CD4-positive, alpha-beta memory T cell (primary cell): Measurements from ENCODE around the gene JDP2. TPM values are rescaled to one million over a fixed set of nuclear protein-coding genes. Genes with fewer than 3 reads are reported as not detected.

ENCODE experiments used
- CTCF ChIA-PET: fragments of 350-600 bp; sonication (Branson Sonifier 250); formaldehyde crosslinking; loops from one replicate; lab custom pipeline; 2021; ENCODE audit warnings: inconsistent platforms; ENCODE audit not compliant: partially characterized antibody; lab: Charles Lee
- POLR2A ChIA-PET: fragments of 350-600 bp; sonication (Branson Sonifier 250); formaldehyde crosslinking; loops from one replicate; lab custom pipeline; 2021; ENCODE audit not compliant: partially characterized antibody; lab: Charles Lee
- DNase-seq, 5 donors: peaks; one replicate each; pipeline versions ENCODE4 v3.0.0 to v3.0.0-alpha.2; 2020 to 2022; ENCODE audit warnings: mixed read lengths in 1 of 5
- H3K27ac ChIP-seq: one replicate; pipeline ENCODE4 v1.7.0; 2013; ENCODE audit warnings: low read depth, low read length
- H3K27me3 ChIP-seq: 2 replicates; pipeline ENCODE4 v1.7.0; 2013; ENCODE audit warnings: mild to moderate bottlenecking, low read length, moderate library complexity; ENCODE audit not compliant: insufficient read depth
- H3K36me3 ChIP-seq: 2 replicates; pipeline ENCODE4 v1.7.0; 2013; ENCODE audit warnings: mild to moderate bottlenecking, low read length, moderate library complexity; ENCODE audit not compliant: insufficient read depth
- H3K4me1 ChIP-seq: 2 replicates; pipeline ENCODE4 v1.7.0; 2013; ENCODE audit warnings: mild to moderate bottlenecking, low read length, moderate library complexity; ENCODE audit not compliant: insufficient read depth
- H3K4me3 ChIP-seq, 2 donors: one replicate each; pipeline ENCODE4 v1.7.0; 2013; ENCODE audit warnings: low read length in 2 of 2, mild to moderate bottlenecking in 1 of 2
- H3K9me3 ChIP-seq, 2 donors: one replicate each; pipeline ENCODE4 v1.7.0; 2013; ENCODE audit warnings: low read length in 2 of 2, control low read depth in 1 of 2; ENCODE audit not compliant: control insufficient read depth in 1 of 2
- H3K27ac Mint-ChIP-seq, 7 donors: one replicate each; pipeline ENCODE4 v1.8.0; 2020 to 2021; ENCODE audit warnings: mixed read lengths in 7 of 7, mild to moderate bottlenecking in 6 of 7, inconsistent platforms in 3 of 7, moderate library complexity in 3 of 7
- H3K27me3 Mint-ChIP-seq, 2 donors: one replicate each; pipeline ENCODE4 v1.8.0; 2020 to 2021; ENCODE audit warnings: mixed read lengths in 2 of 2
- H3K36me3 Mint-ChIP-seq, 2 donors: one replicate each; pipeline ENCODE4 v1.8.0; 2020 to 2021; ENCODE audit warnings: mixed read lengths in 2 of 2, inconsistent platforms in 1 of 2, mild to moderate bottlenecking in 1 of 2
- H3K4me1 Mint-ChIP-seq, 4 donors: one replicate each; pipeline ENCODE4 v1.8.0; 2020 to 2021; ENCODE audit warnings: mixed read lengths in 4 of 4, mild to moderate bottlenecking in 1 of 4
- H3K4me3 Mint-ChIP-seq, 8 donors: one replicate each; pipeline ENCODE4 v1.8.0; 2020 to 2021; ENCODE audit warnings: mixed read lengths in 8 of 8, mild to moderate bottlenecking in 7 of 8, moderate library complexity in 6 of 8, inconsistent platforms in 3 of 8
- H3K9me3 Mint-ChIP-seq, 8 donors: one replicate each; pipeline ENCODE4 v1.8.0; 2020 to 2021; ENCODE audit warnings: mixed read lengths in 8 of 8, mild to moderate bottlenecking in 5 of 8, inconsistent platforms in 3 of 8, moderate library complexity in 1 of 8
- intact Hi-C: fragments of 100-400 bp; cut with micrococcal nuclease; formaldehyde crosslinking; loops from one replicate; pipeline ENCODE4 v1.15.1; 2023
- polyA plus RNA-seq, 2 donors: library from polyadenylated mRNA; unstranded; fragments of 300-500 nt; fragmentation: Illumina TruSeq; gene quantifications; one replicate each; pipeline ENCODE4 v1.2.3, GENCODE V29; 2021
- total RNA-seq, 2 experiments: library from RNA; stranded (reverse); gene quantifications; one replicate each; pipeline ENCODE4 v1.2.3, GENCODE V29; 2021

JDP2 gene
- total and polyA plus RNA-seq, 4 experiments from 2014 or later: 0.20 to 0.79 (median 0.78) TPM; not detected in 1

- no peaks in the 10 kb centered on the region for H3K9me3 ChIP-seq
- no peaks in the 10 kb centered on the region for H3K27me3 ChIP-seq
- H3K9me3 Mint-ChIP-seq: no peaks in the 10 kb centered on the region
- no peak overlapping the region for H3K27ac ChIP-seq
- H3K27ac Mint-ChIP-seq: peak overlapping the region in 1 of 7 donors; percentile 33
- CTCF ChIA-PET: interaction anchor here (1.3 to 7.6 kb wide), 6 partner anchors 10 to 179 kb away, joined by 3 to 121 read pairs (median 12); no protein-coding TSS in a partner anchor
- no peak overlapping the region for H3K4me3 Mint-ChIP-seq
- intact Hi-C loops: no loop called here
- POLR2A ChIA-PET: interaction anchor here (1.6 kb wide), 1 partner anchor 359 kb away, joined by 5 read pairs; the partner anchor contains the start of gene NEK9
- DNase-seq: no peak
- H3K4me1 Mint-ChIP-seq: peaks cover 8 to 20% (median 15%) of the 10 kb centered on the region in 4 donors
- H3K36me3 Mint-ChIP-seq: no peaks in the 10 kb centered on the region
- H3K36me3 ChIP-seq: no peaks in the 10 kb centered on the region
- H3K27me3 Mint-ChIP-seq: no peaks in the 10 kb centered on the region
- H3K4me1 ChIP-seq: peaks cover 14% of the 10 kb centered on the region
- H3K4me3 ChIP-seq: no peak overlapping the region
Measured at GRCh38 chr14:75486318-75486717, 58.5 kb downstream of the JDP2 start.

GRCh38 chr14:75487155-75487671, 59.4 kb downstream of the JDP2 start:
- no peak overlapping the region for H3K4me3 ChIP-seq
- Mint-ChIP-seq H3K36me3 (no peaks in the 10 kb centered on the region), H3K27ac (peak overlapping the region in 2 of 7 donors; percentile 33 to 57), H3K4me1 (peaks cover 8 to 20% (median 15%) of the 10 kb centered on the region in 4 donors), H3K4me3 (peak overlapping the region in 3 of 8 donors; percentile 11 to 59 (median 32)), H3K27me3 (no peaks in the 10 kb centered on the region), H3K9me3 (no peaks in the 10 kb centered on the region)
- CTCF ChIA-PET: interaction anchor here (0.6 to 7.6 kb wide), 14 partner anchors 9 to 190 kb away, joined by 3 to 121 read pairs (median 4); partner anchors contain the start of gene BATF
- H3K9me3 ChIP-seq: no peaks in the 10 kb centered on the region
- no peak overlapping the region for H3K27ac ChIP-seq
- H3K36me3 ChIP-seq: no peaks in the 10 kb centered on the region
- intact Hi-C loops: no loop called here
- POLR2A ChIA-PET: interaction anchor here (1.6 to 2.7 kb wide), 2 partner anchors 28 to 360 kb away, joined by 5 to 10 read pairs; partner anchors contain the start of gene NEK9
- H3K4me1 ChIP-seq: peaks cover 14% of the 10 kb centered on the region
- peak; percentile 6 to 50 (median 16) for DNase-seq
- H3K27me3 ChIP-seq: no peaks in the 10 kb centered on the region

- Mint-ChIP-seq H3K9me3 (no peaks in the 10 kb centered on the region), H3K27ac (no peak overlapping the region), H3K4me1 (peaks cover 11 to 26% (median 18%) of the 10 kb centered on the region in 4 donors), H3K36me3 (no peaks in the 10 kb centered on the region), H3K27me3 (no peaks in the 10 kb centered on the region), H3K4me3 (peak overlapping the region in 4 of 8 donors; percentile 15 to 69 (median 34))
- no peak for DNase-seq
- no peak overlapping the region for H3K27ac ChIP-seq
- H3K9me3 ChIP-seq: no peaks in the 10 kb centered on the region
- CTCF ChIA-PET: interaction anchor here (0.9 to 7.6 kb wide), 38 partner anchors 7 to 372 kb away, joined by 3 to 121 read pairs (median 6); partner anchors contain the start of gene BATF
- intact Hi-C loops: loop anchor here (1.0 to 2.0 kb wide), 2 partner anchors 71 to 357 kb away; no protein-coding TSS in a partner anchor
- H3K4me3 ChIP-seq: no peak overlapping the region
- H3K27me3 ChIP-seq: no peaks in the 10 kb centered on the region
- H3K4me1 ChIP-seq: peaks cover 14% of the 10 kb centered on the region
- no peaks in the 10 kb centered on the region for H3K36me3 ChIP-seq
- POLR2A ChIA-PET: interaction anchor here (0.6 to 2.7 kb wide), 8 partner anchors 25 to 357 kb away, joined by 3 to 10 read pairs (median 4); partner anchors contain the start of gene BATF
Measured at GRCh38 chr14:75489480-75489837, 61.6 kb downstream of the JDP2 start.

- Mint-ChIP-seq H3K27me3 (no peaks in the 10 kb centered on the region), H3K4me1 (peaks cover 10 to 26% (median 17%) of the 10 kb centered on the region in 4 donors), H3K9me3 (peaks cover 0 to 2% (median 0%) of the 10 kb centered on the region in 8 donors), H3K4me3 (no peak overlapping the region), H3K36me3 (no peaks in the 10 kb centered on the region), H3K27ac (peak overlapping the region in 1 of 7 donors; percentile 29)
- Histone ChIP-seq H3K36me3 (no peaks in the 10 kb centered on the region), H3K27me3 (no peaks in the 10 kb centered on the region), H3K27ac (no peak overlapping the region), H3K4me1 (peaks cover 14% of the 10 kb centered on the region), H3K9me3 (no peaks in the 10 kb centered on the region), H3K4me3 (no peak overlapping the region)
- ChIA-PET CTCF (interaction anchor here (0.8 to 7.6 kb wide), 8 partner anchors 7 to 185 kb away, joined by 3 to 121 read pairs (median 3); no protein-coding TSS in a partner anchor), POLR2A (no interaction called here)
- DNase-seq: no peak
- intact Hi-C loops: no loop called here
Measured at GRCh38 chr14:75491376-75491978, 63.7 kb downstream of the JDP2 start.

- H3K9me3 Mint-ChIP-seq: peaks cover 0 to 2% (median 0%) of the 10 kb centered on the region in 8 donors
- no peak for DNase-seq
- H3K4me1 Mint-ChIP-seq: peaks cover 7 to 27% (median 13%) of the 10 kb centered on the region in 4 donors
- no peak overlapping the region for H3K27ac ChIP-seq
- H3K4me1 ChIP-seq: peaks cover 6% of the 10 kb centered on the region
- H3K9me3 ChIP-seq: no peaks in the 10 kb centered on the region
- H3K27ac Mint-ChIP-seq: peak overlapping the region in 4 of 7 donors; percentile 18 to 56 (median 34)
- H3K27me3 ChIP-seq: no peaks in the 10 kb centered on the region
- no peaks in the 10 kb centered on the region for H3K27me3 Mint-ChIP-seq
- H3K4me3 Mint-ChIP-seq: no peak overlapping the region
- POLR2A ChIA-PET: no interaction called here
- intact Hi-C loops: no loop called here
- no peaks in the 10 kb centered on the region for H3K36me3 ChIP-seq
- H3K36me3 Mint-ChIP-seq: no peaks in the 10 kb centered on the region
- CTCF ChIA-PET: interaction anchor here (2.7 to 7.6 kb wide), 2 partner anchors 67 to 188 kb away, joined by 10 to 101 read pairs; no protein-coding TSS in a partner anchor
- H3K4me3 ChIP-seq: no peak overlapping the region
Measured at GRCh38 chr14:75492832-75493591, 65.2 kb downstream of the JDP2 start.

- no peak for DNase-seq
- no peaks in the 10 kb centered on the region for H3K9me3 ChIP-seq
- peaks cover 5% of the 10 kb centered on the region for H3K4me1 ChIP-seq
- Mint-ChIP-seq H3K4me3 (peak overlapping the region in 1 of 8 donors; percentile 9), H3K36me3 (no peaks in the 10 kb centered on the region), H3K27ac (peak overlapping the region in 2 of 7 donors; percentile 5 to 18), H3K9me3 (peaks cover 0 to 2% (median 0%) of the 10 kb centered on the region in 8 donors), H3K4me1 (peaks cover 6 to 22% (median 11%) of the 10 kb centered on the region in 4 donors), H3K27me3 (no peaks in the 10 kb centered on the region)
- H3K27ac ChIP-seq: no peak overlapping the region
- CTCF ChIA-PET: interaction anchor here (1.0 to 7.6 kb wide), 7 partner anchors 10 to 189 kb away, joined by 3 to 101 read pairs (median 10); no protein-coding TSS in a partner anchor
- POLR2A ChIA-PET: no interaction called here
- intact Hi-C loops: no loop called here
- no peaks in the 10 kb centered on the region for H3K27me3 ChIP-seq
- H3K36me3 ChIP-seq: no peaks in the 10 kb centered on the region
- no peak overlapping the region for H3K4me3 ChIP-seq
Measured at GRCh38 chr14:75493592-75494087, 65.8 kb downstream of the JDP2 start.
